ENCODE results near the gene CYP4F11. TPM values are rescaled to one million over a fixed set of nuclear protein-coding genes. Genes with fewer than 3 reads are reported as not detected.

The CYP4F11 gene
- total RNA-seq, 2 experiments from 2014 or later, result not detected

DNA sequence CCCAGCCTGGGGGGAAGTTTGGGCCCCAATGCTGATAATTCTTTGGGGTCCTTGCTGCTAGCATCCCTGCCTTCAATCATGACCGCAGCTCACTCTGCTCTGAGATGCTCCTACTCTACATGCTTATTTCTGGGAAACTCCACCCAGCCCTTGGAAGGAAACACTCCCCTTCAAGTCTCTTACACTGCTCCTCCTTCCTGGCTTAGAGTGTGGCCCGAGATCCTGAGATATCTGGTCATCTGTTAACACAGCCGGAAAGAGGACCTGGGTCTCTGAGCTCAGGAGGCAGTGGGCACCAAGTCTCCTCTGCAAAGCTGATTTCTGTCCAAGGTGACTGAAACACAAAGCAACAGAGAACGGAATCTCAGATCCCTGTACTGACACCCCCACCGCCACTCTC lies 69.5 kb downstream of the CYP4F11 start:
- TF ChIP-seq, protein P1, sequence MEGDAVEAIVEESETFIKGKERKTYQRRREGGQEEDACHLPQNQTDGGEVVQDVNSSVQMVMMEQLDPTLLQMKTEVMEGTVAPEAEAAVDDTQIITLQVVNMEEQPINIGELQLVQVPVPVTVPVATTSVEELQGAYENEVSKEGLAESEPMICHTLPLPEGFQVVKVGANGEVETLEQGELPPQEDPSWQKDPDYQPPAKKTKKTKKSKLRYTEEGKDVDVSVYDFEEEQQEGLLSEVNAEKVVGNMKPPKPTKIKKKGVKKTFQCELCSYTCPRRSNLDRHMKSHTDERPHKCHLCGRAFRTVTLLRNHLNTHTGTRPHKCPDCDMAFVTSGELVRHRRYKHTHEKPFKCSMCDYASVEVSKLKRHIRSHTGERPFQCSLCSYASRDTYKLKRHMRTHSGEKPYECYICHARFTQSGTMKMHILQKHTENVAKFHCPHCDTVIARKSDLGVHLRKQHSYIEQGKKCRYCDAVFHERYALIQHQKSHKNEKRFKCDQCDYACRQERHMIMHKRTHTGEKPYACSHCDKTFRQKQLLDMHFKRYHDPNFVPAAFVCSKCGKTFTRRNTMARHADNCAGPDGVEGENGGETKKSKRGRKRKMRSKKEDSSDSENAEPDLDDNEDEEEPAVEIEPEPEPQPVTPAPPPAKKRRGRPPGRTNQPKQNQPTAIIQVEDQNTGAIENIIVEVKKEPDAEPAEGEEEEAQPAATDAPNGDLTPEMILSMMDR (IDR thresholded peaks at IDR 0.05), result no peak
- DNase-seq, result no peak
- no peaks in the 10 kb centered on the region for H3K27me3 ChIP-seq (ENCODE audit: control insufficient read depth in 1 of 2, insufficient read depth in 2 of 2, low read length in 2 of 2)
- H3K9me3 Mint-ChIP-seq, result no peaks in the 10 kb centered on the region
- H3K27ac ChIP-seq (ENCODE audit: low read depth in 1 of 2, low read length in 2 of 2), result no peak overlapping the region
- H3K4me3 Mint-ChIP-seq, result no peak overlapping the region
- H3K27ac Mint-ChIP-seq, result no peak overlapping the region
- ChIA-PET CTCF (no interaction called here), POLR2A (interaction anchor here (1.1 kb wide), 2 partner anchors 20 to 28 kb away, joined by 3 read pairs; no protein-coding TSS in a partner anchor)
- no peaks in the 10 kb centered on the region for H3K9me3 ChIP-seq (ENCODE audit: control insufficient read depth in 1 of 2, insufficient read depth in 1 of 2, low read length in 2 of 2)
- no peaks in the 10 kb centered on the region for H3K36me3 Mint-ChIP-seq (ENCODE audit: low read depth)
- H3K4me3 ChIP-seq (ENCODE audit: low read length), result no peak overlapping the region
- H3K27me3 Mint-ChIP-seq, result no peaks in the 10 kb centered on the region
- no peak for ATAC-seq (ENCODE audit: poor library complexity)
- intact Hi-C loops (cut with DNase I, micrococcal nuclease), result no loop called here
- H3K4me1 Mint-ChIP-seq (ENCODE audit: low read depth), result no peaks in the 10 kb centered on the region
- no peaks in the 10 kb centered on the region for H3K36me3 ChIP-seq (ENCODE audit: insufficient read depth, low read length)
- H3K4me1 ChIP-seq (ENCODE audit: insufficient read depth, low read length), result peaks cover 3% of the 10 kb centered on the region

DNA sequence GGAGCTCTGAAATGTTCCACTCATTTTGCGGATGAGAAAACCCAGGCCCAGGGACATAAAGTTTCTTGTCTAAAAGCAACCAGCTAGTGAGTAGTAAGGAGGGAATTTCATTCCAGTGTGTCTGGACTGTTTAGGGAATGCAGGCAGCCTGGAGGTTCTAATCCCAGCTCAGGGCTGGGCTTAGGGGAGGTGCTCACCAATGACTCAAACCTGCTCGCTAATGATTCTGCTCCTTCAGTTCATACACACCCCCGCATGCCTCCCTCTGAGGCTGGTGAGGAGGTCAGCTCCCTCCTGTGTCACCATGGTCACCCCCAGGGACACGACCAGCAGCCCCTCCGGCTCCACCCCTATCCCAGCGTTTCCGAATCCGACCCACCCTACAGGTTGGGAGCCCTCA lies 71.1 kb downstream of the CYP4F11 start:
- Histone ChIP-seq H3K27ac (ENCODE audit: low read depth in 1 of 2, low read length in 2 of 2) (no peak overlapping the region), H3K4me3 (ENCODE audit: low read length) (no peak overlapping the region), H3K9me3 (ENCODE audit: control insufficient read depth in 1 of 2, insufficient read depth in 1 of 2, low read length in 2 of 2) (no peaks in the 10 kb centered on the region), H3K4me1 (ENCODE audit: insufficient read depth, low read length) (no peaks in the 10 kb centered on the region), H3K27me3 (ENCODE audit: control insufficient read depth in 1 of 2, insufficient read depth in 2 of 2, low read length in 2 of 2) (no peaks in the 10 kb centered on the region), H3K36me3 (ENCODE audit: insufficient read depth, low read length) (no peaks in the 10 kb centered on the region)
- POLR2A ChIA-PET, result interaction anchor here (1.2 kb wide), 1 partner anchor 27 kb away, joined by 4 read pairs; no protein-coding TSS in a partner anchor
- Mint-ChIP-seq H3K36me3 (ENCODE audit: low read depth) (no peaks in the 10 kb centered on the region), H3K27ac (no peak overlapping the region), H3K9me3 (no peaks in the 10 kb centered on the region), H3K4me1 (ENCODE audit: low read depth) (no peaks in the 10 kb centered on the region), H3K4me3 (no peak overlapping the region), H3K27me3 (no peaks in the 10 kb centered on the region)
- ATAC-seq (ENCODE audit: poor library complexity) (no peak), DNase-seq (no peak)
- CTCF ChIA-PET, result no interaction called here
- TF ChIP-seq, protein P1 (IDR thresholded peaks at IDR 0.05), result no peak
- intact Hi-C loops (cut with DNase I, micrococcal nuclease), result no loop called here

DNA sequence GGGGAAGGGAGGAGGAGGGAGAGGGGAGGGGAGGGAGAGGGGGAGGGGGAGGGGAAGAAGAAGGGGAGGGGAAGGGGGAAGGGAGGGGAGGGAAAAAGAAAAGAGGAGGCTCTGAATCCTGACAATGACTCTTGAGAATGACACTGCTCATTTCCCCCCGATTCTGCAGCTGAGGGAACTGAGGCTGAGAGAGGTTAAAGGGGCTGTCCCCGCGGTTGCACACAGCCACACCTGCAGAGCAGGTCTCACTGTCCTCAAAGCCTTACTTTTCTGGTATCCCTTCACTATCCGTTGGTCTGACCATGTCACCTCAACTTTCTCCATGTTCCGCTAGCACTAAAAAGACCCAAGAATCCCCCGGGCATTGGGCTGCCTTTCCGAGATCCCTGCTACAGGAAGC lies 71.9 kb downstream of the CYP4F11 start:
- Histone ChIP-seq H3K36me3 (ENCODE audit: insufficient read depth, low read length) (no peaks in the 10 kb centered on the region), H3K27me3 (ENCODE audit: control insufficient read depth in 1 of 2, insufficient read depth in 2 of 2, low read length in 2 of 2) (no peaks in the 10 kb centered on the region), H3K9me3 (ENCODE audit: control insufficient read depth in 1 of 2, insufficient read depth in 1 of 2, low read length in 2 of 2) (no peaks in the 10 kb centered on the region), H3K27ac (ENCODE audit: low read depth in 1 of 2, low read length in 2 of 2) (no peak overlapping the region), H3K4me1 (ENCODE audit: insufficient read depth, low read length) (no peaks in the 10 kb centered on the region), H3K4me3 (ENCODE audit: low read length) (no peak overlapping the region)
- Mint-ChIP-seq H3K36me3 (ENCODE audit: low read depth) (no peaks in the 10 kb centered on the region), H3K27me3 (no peaks in the 10 kb centered on the region), H3K9me3 (no peaks in the 10 kb centered on the region), H3K4me1 (ENCODE audit: low read depth) (no peaks in the 10 kb centered on the region), H3K4me3 (no peak overlapping the region), H3K27ac (no peak overlapping the region)
- ChIA-PET POLR2A (interaction anchor here (1.2 kb wide), 1 partner anchor 26 kb away, joined by 4 read pairs; no protein-coding TSS in a partner anchor), CTCF (no interaction called here)
- TF ChIP-seq, protein P1 (IDR thresholded peaks at IDR 0.05), result no peak
- no peak for ATAC-seq (ENCODE audit: poor library complexity)
- intact Hi-C loops (cut with DNase I, micrococcal nuclease), result no loop called here
- DNase-seq, result no peak

Other genes starting within 250 kb of the CYP4F11 start
- gene OR10H2, start 206.5 kb downstream of the CYP4F11 start, total RNA-seq, result not detected
- gene OR10H3, start 196.5 kb downstream of the CYP4F11 start, total RNA-seq, result not detected
- not detected for gene OR10H5, start 146.9 kb downstream of the CYP4F11 start, total RNA-seq
- gene OR10H1, start 118.9 kb downstream of the CYP4F11 start, total RNA-seq, result under 1 TPM in 1 of 2 experiments, not detected in 1; 0.08 TPM
- not detected for gene CYP4F2, start 36.5 kb downstream of the CYP4F11 start, total RNA-seq
- not detected for gene OR10H4, start 14.5 kb upstream of the CYP4F11 start, total RNA-seq
- 100 to 1,000 TPM; 182 to 185 TPM for gene TPM4, start 142.0 kb upstream of the CYP4F11 start, total RNA-seq
- gene RAB8A, start 177.4 kb upstream of the CYP4F11 start, total RNA-seq, result 10 to 100 TPM; 74.9 to 79.0 TPM
- gene HSH2D, start 209.2 kb upstream of the CYP4F11 start, total RNA-seq, result 10 to 100 TPM; 46.0 to 46.9 TPM
- gene CIB3, start 239.0 kb upstream of the CYP4F11 start, total RNA-seq, result not detected